ENCODE results near the gene SFMBT2.

DNA sequence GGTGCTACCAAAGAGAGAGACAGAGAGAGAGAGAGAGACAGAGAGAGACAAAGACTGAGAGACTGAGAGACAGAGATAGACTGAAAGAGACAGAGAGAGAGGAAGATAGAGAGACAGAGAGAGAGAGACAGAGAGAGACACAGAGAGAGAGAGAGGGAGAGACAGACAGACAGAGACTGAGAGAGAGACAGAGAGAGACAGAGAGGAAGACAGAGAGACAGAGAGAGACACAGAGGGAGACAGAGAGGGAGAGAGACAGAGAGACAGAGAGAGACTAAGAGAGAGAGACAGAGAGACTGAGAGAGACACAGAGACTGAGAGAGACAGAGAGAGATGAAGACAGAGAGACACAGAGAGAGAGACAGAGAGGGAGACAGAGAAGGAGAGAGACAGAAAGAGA is 91.2 kb downstream of the SFMBT2 start:
- no peak for TF ChIP-seq CTCF (IDR thresholded peaks at IDR 0.05)
- no peak for TF ChIP-seq POLR2A (IDR thresholded peaks at IDR 0.05)
- no peak for TF ChIP-seq EP300 (IDR thresholded peaks at IDR 0.05)

Measured in suprapubic skin (tissue), 3 donors.